Progenitor cell of endocrine pancreas (in vitro differentiated cells): ENCODE results near the gene ZNF558. TPM values are rescaled to one million over a fixed set of nuclear protein-coding genes. Genes with fewer than 3 reads are reported as not detected.
"Not testable (repeated sequence)": the region's sequence is repeated elsewhere in the genome, so short reads cannot be mapped to it uniquely, and the experiment has no call there.

ENCODE experiments used
- DNase-seq: peaks from one replicate; pipeline ENCODE4 v3.0.0; 2021; ENCODE audit warnings: low spot score; ENCODE audit not compliant: unreplicated experiment
- H3K27ac Mint-ChIP-seq: 2 replicates; pipeline ENCODE4 v1.8.0; 2021; ENCODE audit warnings: mild to moderate bottlenecking, moderate library complexity, mixed read lengths
- H3K27me3 Mint-ChIP-seq: 2 replicates; pipeline ENCODE4 v1.8.0; 2021; ENCODE audit warnings: mixed read lengths
- H3K36me3 Mint-ChIP-seq: 2 replicates; pipeline ENCODE4 v1.8.0; 2022; ENCODE audit warnings: mixed read lengths; ENCODE audit not compliant: insufficient read depth
- H3K4me1 Mint-ChIP-seq: 2 replicates; pipeline ENCODE4 v1.8.0; 2021; ENCODE audit warnings: low read depth, mixed read lengths
- H3K4me3 Mint-ChIP-seq: 2 replicates; pipeline ENCODE4 v1.8.0; 2021; ENCODE audit warnings: low read depth, mild to moderate bottlenecking, moderate library complexity, mixed read lengths
- H3K9me3 Mint-ChIP-seq: 2 replicates; pipeline ENCODE4 v1.8.0; 2021; ENCODE audit warnings: low read depth, mixed read lengths
- CTCF ChIP-seq: fragments of 200-600 bp; sonication (generic); IDR thresholded peaks from one replicate; pipeline ENCODE4 v1.5.0; 2021; ENCODE audit warnings: antibody characterized with exemption, mild to moderate bottlenecking; ENCODE audit not compliant: unreplicated experiment
- total RNA-seq: library from RNA; stranded (reverse); gene quantifications from 2 replicates; pipeline ENCODE4 v1.2.1, GENCODE V29; 2021

ZNF558 gene
- total RNA-seq, 1 donor from 2014 or later, result 52.6 TPM

GRCh38 chr19:8814176-8814575 lies 17.9 kb downstream of the ZNF558 start:
- DNase-seq, result no peak
- H3K27ac Mint-ChIP-seq, result no peak overlapping the region
- no peak for TF ChIP-seq CTCF
- no peak overlapping the region for H3K4me3 Mint-ChIP-seq
- H3K36me3 Mint-ChIP-seq, result peaks cover 94% of the 10 kb centered on the region
- H3K9me3 Mint-ChIP-seq, result peaks cover 68% of the 10 kb centered on the region
- H3K4me1 Mint-ChIP-seq, result no peaks in the 10 kb centered on the region
- H3K27me3 Mint-ChIP-seq, result no peaks in the 10 kb centered on the region

- no peak overlapping the region for H3K4me3 Mint-ChIP-seq
- peak overlapping the region; percentile 33 for H3K27ac Mint-ChIP-seq
- H3K4me1 Mint-ChIP-seq, result no peaks in the 10 kb centered on the region
- TF ChIP-seq CTCF, result no peak
- H3K36me3 Mint-ChIP-seq, result peaks cover 90% of the 10 kb centered on the region
- DNase-seq, result no peak
- peaks cover 66% of the 10 kb centered on the region for H3K9me3 Mint-ChIP-seq
- no peaks in the 10 kb centered on the region for H3K27me3 Mint-ChIP-seq
These were observed 20.6 kb downstream of the ZNF558 start for GRCh38 chr19:8811315-8812172.

- TF ChIP-seq CTCF, result no peak
- no peak for DNase-seq
- H3K4me1 Mint-ChIP-seq, result no peaks in the 10 kb centered on the region
- no peaks in the 10 kb centered on the region for H3K27me3 Mint-ChIP-seq
- H3K4me3 Mint-ChIP-seq, result no peak overlapping the region
- H3K27ac Mint-ChIP-seq, result no peak overlapping the region
- H3K36me3 Mint-ChIP-seq, result peaks cover 75% of the 10 kb centered on the region
- peaks cover 49% of the 10 kb centered on the region for H3K9me3 Mint-ChIP-seq
These were observed 25.4 kb downstream of the ZNF558 start for GRCh38 chr19:8806661-8807060.

GRCh38 chr19:8794823-8795222 lies 37.3 kb downstream of the ZNF558 start:
- H3K27me3 Mint-ChIP-seq, result no peaks in the 10 kb centered on the region
- no peak overlapping the region for H3K27ac Mint-ChIP-seq
- H3K36me3 Mint-ChIP-seq, result peaks cover 2% of the 10 kb centered on the region
- no peak for TF ChIP-seq CTCF
- H3K4me1 Mint-ChIP-seq, result no peaks in the 10 kb centered on the region
- no peak for DNase-seq
- no peak overlapping the region for H3K4me3 Mint-ChIP-seq
- H3K9me3 Mint-ChIP-seq, result peaks cover 16% of the 10 kb centered on the region

- H3K4me3 Mint-ChIP-seq, H3K9me3 Mint-ChIP-seq, H3K4me1 Mint-ChIP-seq, H3K27me3 Mint-ChIP-seq, H3K27ac Mint-ChIP-seq, H3K36me3 Mint-ChIP-seq, DNase-seq: not testable (repeated sequence)
These were observed 58.5 kb downstream of the ZNF558 start for GRCh38 chr19:8773587-8773986.

GRCh38 chr19:8769265-8769664 lies 62.8 kb downstream of the ZNF558 start:
- H3K4me1 Mint-ChIP-seq, H3K27me3 Mint-ChIP-seq, H3K36me3 Mint-ChIP-seq, H3K4me3 Mint-ChIP-seq, H3K27ac Mint-ChIP-seq, H3K9me3 Mint-ChIP-seq, DNase-seq: not testable (repeated sequence)

- H3K4me3 Mint-ChIP-seq, H3K9me3 Mint-ChIP-seq, H3K36me3 Mint-ChIP-seq, H3K27ac Mint-ChIP-seq, H3K4me1 Mint-ChIP-seq, H3K27me3 Mint-ChIP-seq, DNase-seq: not testable (repeated sequence)
These were observed 64.8 kb downstream of the ZNF558 start for GRCh38 chr19:8767257-8767656.
